Breast epithelium (tissue), 4 donors: Measurements from ENCODE around the gene CHMP4A. TPM values are rescaled to one million over a fixed set of nuclear protein-coding genes. Genes with fewer than 3 reads are reported as not detected.

ENCODE experiments used
- DNase-seq, 2 donors: peaks; one replicate each; pipeline ENCODE4 v3.0.0-alpha.2; 2019; ENCODE audit warnings: low spot score in 2 of 2
- H3K27ac ChIP-seq, 2 donors: fragments of 200-600 bp; sonication (generic) in 1 of 2; one replicate each; pipeline ENCODE4 v1.5.1; 2016 to 2019; ENCODE audit warnings: mild to moderate bottlenecking in 1 of 2
- H3K27me3 ChIP-seq, 2 donors: fragments of 200-600 bp; sonication (generic) in 1 of 2; one replicate each; pipeline versions ENCODE4 v1.5.1 to v1.6.0; 2017 to 2019; ENCODE audit warnings: control low read depth in 1 of 2, mild to moderate bottlenecking in 1 of 2
- H3K36me3 ChIP-seq: fragments of 200-600 bp; one replicate; pipeline ENCODE4 v1.5.1; 2019
- H3K4me1 ChIP-seq, 2 donors: fragments of 200-600 bp; sonication (generic); one replicate each; pipeline ENCODE4 v1.5.1; 2016 to 2019; ENCODE audit warnings: control low read depth in 1 of 2
- H3K4me3 ChIP-seq, 3 donors: fragments of 200-600 bp; sonication (generic); 1 replicate in 2 of 3; 2 replicates in 1 of 3; pipeline ENCODE4 v1.5.1; 2016 to 2019; ENCODE audit warnings: mild to moderate bottlenecking in 3 of 3, moderate library complexity in 2 of 3
- H3K9me3 ChIP-seq, 2 donors: fragments of 200-600 bp; sonication (generic) in 1 of 2; one replicate each; pipeline ENCODE4 v1.5.1; 2016 to 2019; ENCODE audit warnings: control low read depth in 1 of 2
- CTCF ChIP-seq, 3 donors: fragments of 450-650 bp; IDR thresholded peaks; one replicate each; pipeline ENCODE4 v1.5.1; 2016 to 2017; ENCODE audit warnings: antibody characterized with exemption in 3 of 3, mild to moderate bottlenecking in 3 of 3, moderate library complexity in 3 of 3
- POLR2A ChIP-seq: fragments of 450-650 bp; IDR thresholded peaks from one replicate; pipeline ENCODE4 v1.6.1; 2016; ENCODE audit warnings: antibody characterized with exemption, mild to moderate bottlenecking, moderate library complexity
- POLR2AphosphoS5 ChIP-seq, 3 donors: sonication (generic); formaldehyde crosslinking; IDR thresholded peaks; one replicate each; pipeline ENCODE4 v1.6.1; 2017; ENCODE audit warnings: antibody characterized with exemption in 3 of 3
- intact Hi-C: fragments of 100-400 bp; cut with DNase I; formaldehyde crosslinking; loops from one replicate; pipeline ENCODE4 v1.15.1; 2023; ENCODE audit warnings: low total_unique reads
- total RNA-seq, 3 donors: library from RNA; depleted of rRNA; stranded (reverse); fragments of >200 nt; gene quantifications; one replicate each; pipeline ENCODE4 v1.1.0, GENCODE V29; 2016

Gene CHMP4A
- total RNA-seq, 3 donors from 2014 or later: 66.5 to 88.8 (median 85.0) TPM

DNA sequence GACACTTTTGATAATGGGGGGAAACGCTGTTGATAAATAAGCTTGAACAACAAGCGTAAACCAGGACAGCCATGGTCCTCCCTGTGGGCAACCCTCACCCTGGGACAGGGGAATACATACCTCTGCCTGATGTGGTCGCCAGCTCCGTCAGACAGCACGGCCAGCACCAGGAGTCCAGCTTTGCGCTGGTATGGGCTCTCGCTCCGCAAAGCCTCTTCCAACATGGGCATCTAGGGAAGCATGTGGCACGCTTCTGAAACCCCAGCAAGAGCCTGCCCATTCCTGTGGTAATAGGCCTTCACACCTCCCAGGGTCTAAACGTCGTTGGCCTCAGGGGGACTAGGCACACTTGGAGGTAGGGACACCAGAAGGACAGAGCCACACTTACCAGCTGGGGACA, 27.5 kb downstream of the CHMP4A start:
- no peaks in the 10 kb centered on the region for H3K9me3 ChIP-seq
- H3K27ac ChIP-seq: no peak overlapping the region
- intact Hi-C loops: no loop called here
- no peak for DNase-seq
- H3K27me3 ChIP-seq: no peaks in the 10 kb centered on the region
- peaks cover 5% of the 10 kb centered on the region for H3K36me3 ChIP-seq
- peaks cover 0 to 8% of the 10 kb centered on the region in 2 donors for H3K4me1 ChIP-seq
- no peak overlapping the region for H3K4me3 ChIP-seq
- TF ChIP-seq POLR2AphosphoS5 (IDR thresholded peaks at IDR 0.05) (no peak), CTCF (IDR thresholded peaks at IDR 0.05) (no peak), POLR2A (no peak)

GRCh38 chr14:24185026-24185425, 28.3 kb downstream of the CHMP4A start:
- intact Hi-C loops: no loop called here
- peaks cover 5% of the 10 kb centered on the region for H3K36me3 ChIP-seq

GRCh38 chr14:24184104-24184970, 29.0 kb downstream of the CHMP4A start:
- Histone ChIP-seq H3K4me1 (peaks cover 0 to 8% of the 10 kb centered on the region in 2 donors), H3K27ac (no peak overlapping the region), H3K4me3 (no peak overlapping the region), H3K36me3 (peaks cover 5% of the 10 kb centered on the region), H3K9me3 (no peaks in the 10 kb centered on the region), H3K27me3 (no peaks in the 10 kb centered on the region)
- no peak for TF ChIP-seq POLR2A
- no peak for TF ChIP-seq CTCF (IDR thresholded peaks at IDR 0.05)
- TF ChIP-seq POLR2AphosphoS5 (IDR thresholded peaks at IDR 0.05): no peak
- intact Hi-C loops: no loop called here
- DNase-seq: no peak

More at GRCh38 chr14:24185026-24185425, 28.3 kb downstream of the CHMP4A start:
- Histone ChIP-seq H3K27me3 (no peaks in the 10 kb centered on the region), H3K4me3 (no peak overlapping the region), H3K27ac (no peak overlapping the region), H3K9me3 (no peaks in the 10 kb centered on the region), H3K4me1 (peaks cover 0 to 8% of the 10 kb centered on the region in 2 donors)
- TF ChIP-seq POLR2AphosphoS5 (IDR thresholded peaks at IDR 0.05) (no peak), CTCF (IDR thresholded peaks at IDR 0.05) (no peak), POLR2A (no peak)
- DNase-seq: no peak

GRCh38 chr14:24183014-24183481, 30.2 kb downstream of the CHMP4A start:
- no peak for TF ChIP-seq POLR2AphosphoS5 (IDR thresholded peaks at IDR 0.05)
- TF ChIP-seq CTCF (IDR thresholded peaks at IDR 0.05): no peak
- no peak for TF ChIP-seq POLR2A
- H3K27ac ChIP-seq: no peak overlapping the region

More at GRCh38 chr14:24183014-24183481, 30.2 kb downstream of the CHMP4A start:
- Histone ChIP-seq H3K27me3 (no peaks in the 10 kb centered on the region), H3K4me3 (no peak overlapping the region), H3K9me3 (no peaks in the 10 kb centered on the region), H3K4me1 (peaks cover 0 to 8% of the 10 kb centered on the region in 2 donors), H3K36me3 (peaks cover 5% of the 10 kb centered on the region)
- DNase-seq: no peak
- intact Hi-C loops: no loop called here
